ENCODE results near the gene CLDN19. TPM values are rescaled to one million over a fixed set of nuclear protein-coding genes. Genes with fewer than 3 reads are reported as not detected.
A peak's percentile ranks its signal among the peaks of the same experiment; 100 is the strongest.

The CLDN19 gene
- polyA plus RNA-seq, 2 of the 4 experiments (the other 2 are of a cell fraction), result 0.03 TPM; not detected in 1

DNA sequence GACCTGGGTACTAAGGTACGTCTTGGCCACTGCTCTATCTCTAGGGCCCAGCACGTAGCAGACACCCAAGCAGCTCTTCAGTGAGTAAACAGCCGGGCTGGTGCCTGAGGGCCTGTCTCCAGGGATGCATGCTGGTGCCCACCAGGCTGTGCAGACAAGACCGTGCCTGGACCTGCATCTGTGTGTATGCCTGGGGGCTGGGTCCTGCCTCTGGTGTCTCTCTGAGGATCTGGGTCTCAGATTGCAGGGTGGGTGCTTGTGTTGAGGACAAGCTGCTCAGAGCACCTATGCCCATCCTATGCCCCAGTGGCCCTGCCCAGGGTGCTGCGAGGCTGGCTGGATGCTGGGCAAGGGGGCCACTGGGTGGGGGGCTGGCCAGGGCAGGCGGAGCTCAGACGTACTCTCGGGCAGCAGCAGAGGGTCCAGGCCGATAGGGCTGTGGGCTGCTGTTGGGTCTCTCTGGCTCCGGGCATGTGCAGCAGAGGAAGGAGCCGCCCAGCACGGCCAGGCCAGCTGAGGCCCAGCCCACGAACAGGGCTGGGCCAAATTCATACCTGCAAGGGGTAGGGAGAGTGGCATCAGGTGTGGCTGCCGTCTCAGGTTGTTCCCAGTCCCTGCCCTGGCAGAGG is 4.4 kb downstream of the CLDN19 start:
- Histone ChIP-seq H3K4me3 (no peak overlapping the region), H3K4me2 (no peak overlapping the region), H3K9me3 (no peaks in the 10 kb centered on the region), H3K4me1 (0 out of 3 replicates have a peak, but pooled peaks cover 3% of the 10 kb centered on the region), H3K27ac (no peak overlapping the region)
- TF ChIP-seq POLR2A (IDR thresholded peaks at IDR 0.05; ENCODE audit: low read length) (no peak), JUN (IDR thresholded peaks at IDR 0.05) (no peak), TFCP2L1 (CRISPR knock-in tag; IDR thresholded peaks at IDR 0.05) (no peak), CEBPB (IDR thresholded peaks at IDR 0.05) (no peak), NPAS2 (CRISPR knock-in tag; IDR thresholded peaks at IDR 0.05; ENCODE audit: borderline replicate concordance) (no peak), CBX2 (IDR thresholded peaks at IDR 0.05; ENCODE audit: borderline replicate concordance, low read depth) (no peak), RCOR1 (IDR thresholded peaks at IDR 0.05; ENCODE audit: low read depth, low read length) (no peak)
- TF ChIP-seq, protein P1, sequence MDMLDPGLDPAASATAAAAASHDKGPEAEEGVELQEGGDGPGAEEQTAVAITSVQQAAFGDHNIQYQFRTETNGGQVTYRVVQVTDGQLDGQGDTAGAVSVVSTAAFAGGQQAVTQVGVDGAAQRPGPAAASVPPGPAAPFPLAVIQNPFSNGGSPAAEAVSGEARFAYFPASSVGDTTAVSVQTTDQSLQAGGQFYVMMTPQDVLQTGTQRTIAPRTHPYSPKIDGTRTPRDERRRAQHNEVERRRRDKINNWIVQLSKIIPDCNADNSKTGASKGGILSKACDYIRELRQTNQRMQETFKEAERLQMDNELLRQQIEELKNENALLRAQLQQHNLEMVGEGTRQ (IDR thresholded peaks at IDR 0.05), result no peak
- TF ChIP-seq, protein P2, sequence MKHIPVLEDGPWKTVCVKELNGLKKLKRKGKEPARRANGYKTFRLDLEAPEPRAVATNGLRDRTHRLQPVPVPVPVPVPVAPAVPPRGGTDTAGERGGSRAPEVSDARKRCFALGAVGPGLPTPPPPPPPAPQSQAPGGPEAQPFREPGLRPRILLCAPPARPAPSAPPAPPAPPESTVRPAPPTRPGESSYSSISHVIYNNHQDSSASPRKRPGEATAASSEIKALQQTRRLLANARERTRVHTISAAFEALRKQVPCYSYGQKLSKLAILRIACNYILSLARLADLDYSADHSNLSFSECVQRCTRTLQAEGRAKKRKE (CRISPR knock-in tag; IDR thresholded peaks at IDR 0.05; ENCODE audit: low read depth), result no peak
- no peak for DNase-seq (ENCODE audit: low read depth in 1 of 2, low spot score in 1 of 2)
- peak in 1 of 2 experiments; percentile 15; a peak in 2 of 6 replicates for ATAC-seq
- no peak for FAIRE-seq
- ChIA-PET POLR2A (no interaction called here), CTCF (interaction anchor here (1.3 to 2.3 kb wide), 2 partner anchors 10 to 31 kb away, joined by 3 to 11 read pairs; no protein-coding TSS in a partner anchor)
- WGBS (ENCODE audit: missing lambda C conversion rate), result 80% methylated on average over 3 of the region's 14 CpGs

DNA sequence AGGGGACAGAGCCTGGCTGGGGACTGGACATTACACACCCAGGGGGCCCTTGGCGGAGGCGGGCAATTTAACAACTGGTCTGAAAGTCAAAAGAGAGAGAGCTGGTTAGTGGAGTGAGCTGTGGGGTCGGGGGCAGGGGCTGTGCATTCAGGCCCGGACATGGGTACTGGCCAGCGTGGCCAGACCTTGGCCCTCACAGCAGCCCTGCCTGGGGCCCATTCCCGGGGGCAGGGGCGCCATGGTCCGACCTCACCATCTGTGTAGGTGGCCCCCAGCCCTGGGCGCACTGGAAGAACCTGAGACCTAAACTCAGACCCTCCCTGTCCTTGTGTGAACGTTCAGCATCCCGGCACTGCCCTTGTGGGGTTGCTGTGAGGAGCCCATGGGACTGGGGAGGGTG is 5.0 kb downstream of the CLDN19 start:
- FAIRE-seq, result no peak
- CTCF ChIA-PET, result interaction anchor here (1.3 to 2.3 kb wide), 2 partner anchors 10 to 12 kb away, joined by 3 to 11 read pairs; no protein-coding TSS in a partner anchor
- 78% methylated on average over 4 of the region's 11 CpGs for WGBS (ENCODE audit: missing lambda C conversion rate)

More for the DNA sequence above, 5.0 kb downstream of the CLDN19 start:
- no peak overlapping the region for H3K27ac ChIP-seq
- no peaks in the 10 kb centered on the region for H3K9me3 ChIP-seq
- POLR2A ChIA-PET, result no interaction called here
- H3K4me3 ChIP-seq, result no peak overlapping the region
- H3K4me1 ChIP-seq, result 0 out of 3 replicates have a peak, but pooled peaks cover 3% of the 10 kb centered on the region
- TF ChIP-seq EHMT2 (IDR thresholded peaks at IDR 0.05; ENCODE audit: low read depth), result no peak
- no peak for TF ChIP-seq HOXB5 (CRISPR knock-in tag; IDR thresholded peaks at IDR 0.05)
- TF ChIP-seq, protein P3, sequence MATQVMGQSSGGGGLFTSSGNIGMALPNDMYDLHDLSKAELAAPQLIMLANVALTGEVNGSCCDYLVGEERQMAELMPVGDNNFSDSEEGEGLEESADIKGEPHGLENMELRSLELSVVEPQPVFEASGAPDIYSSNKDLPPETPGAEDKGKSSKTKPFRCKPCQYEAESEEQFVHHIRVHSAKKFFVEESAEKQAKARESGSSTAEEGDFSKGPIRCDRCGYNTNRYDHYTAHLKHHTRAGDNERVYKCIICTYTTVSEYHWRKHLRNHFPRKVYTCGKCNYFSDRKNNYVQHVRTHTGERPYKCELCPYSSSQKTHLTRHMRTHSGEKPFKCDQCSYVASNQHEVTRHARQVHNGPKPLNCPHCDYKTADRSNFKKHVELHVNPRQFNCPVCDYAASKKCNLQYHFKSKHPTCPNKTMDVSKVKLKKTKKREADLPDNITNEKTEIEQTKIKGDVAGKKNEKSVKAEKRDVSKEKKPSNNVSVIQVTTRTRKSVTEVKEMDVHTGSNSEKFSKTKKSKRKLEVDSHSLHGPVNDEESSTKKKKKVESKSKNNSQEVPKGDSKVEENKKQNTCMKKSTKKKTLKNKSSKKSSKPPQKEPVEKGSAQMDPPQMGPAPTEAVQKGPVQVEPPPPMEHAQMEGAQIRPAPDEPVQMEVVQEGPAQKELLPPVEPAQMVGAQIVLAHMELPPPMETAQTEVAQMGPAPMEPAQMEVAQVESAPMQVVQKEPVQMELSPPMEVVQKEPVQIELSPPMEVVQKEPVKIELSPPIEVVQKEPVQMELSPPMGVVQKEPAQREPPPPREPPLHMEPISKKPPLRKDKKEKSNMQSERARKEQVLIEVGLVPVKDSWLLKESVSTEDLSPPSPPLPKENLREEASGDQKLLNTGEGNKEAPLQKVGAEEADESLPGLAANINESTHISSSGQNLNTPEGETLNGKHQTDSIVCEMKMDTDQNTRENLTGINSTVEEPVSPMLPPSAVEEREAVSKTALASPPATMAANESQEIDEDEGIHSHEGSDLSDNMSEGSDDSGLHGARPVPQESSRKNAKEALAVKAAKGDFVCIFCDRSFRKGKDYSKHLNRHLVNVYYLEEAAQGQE (IDR thresholded peaks at IDR 0.05), result no peak
- no peak for TF ChIP-seq RAD21 (conservative IDR thresholded peaks at IDR 0.05 in 1 of 2, IDR thresholded peaks at IDR 0.05 in 1 of 2)
- TF ChIP-seq, protein P4, sequence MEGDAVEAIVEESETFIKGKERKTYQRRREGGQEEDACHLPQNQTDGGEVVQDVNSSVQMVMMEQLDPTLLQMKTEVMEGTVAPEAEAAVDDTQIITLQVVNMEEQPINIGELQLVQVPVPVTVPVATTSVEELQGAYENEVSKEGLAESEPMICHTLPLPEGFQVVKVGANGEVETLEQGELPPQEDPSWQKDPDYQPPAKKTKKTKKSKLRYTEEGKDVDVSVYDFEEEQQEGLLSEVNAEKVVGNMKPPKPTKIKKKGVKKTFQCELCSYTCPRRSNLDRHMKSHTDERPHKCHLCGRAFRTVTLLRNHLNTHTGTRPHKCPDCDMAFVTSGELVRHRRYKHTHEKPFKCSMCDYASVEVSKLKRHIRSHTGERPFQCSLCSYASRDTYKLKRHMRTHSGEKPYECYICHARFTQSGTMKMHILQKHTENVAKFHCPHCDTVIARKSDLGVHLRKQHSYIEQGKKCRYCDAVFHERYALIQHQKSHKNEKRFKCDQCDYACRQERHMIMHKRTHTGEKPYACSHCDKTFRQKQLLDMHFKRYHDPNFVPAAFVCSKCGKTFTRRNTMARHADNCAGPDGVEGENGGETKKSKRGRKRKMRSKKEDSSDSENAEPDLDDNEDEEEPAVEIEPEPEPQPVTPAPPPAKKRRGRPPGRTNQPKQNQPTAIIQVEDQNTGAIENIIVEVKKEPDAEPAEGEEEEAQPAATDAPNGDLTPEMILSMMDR (IDR thresholded peaks at IDR 0.05), result no peak
- TF ChIP-seq CHD2 (IDR thresholded peaks at IDR 0.05; ENCODE audit: low read length, partially characterized antibody), result no peak
- no peak overlapping the region for H3K4me2 ChIP-seq
- DNase-seq (ENCODE audit: low read depth in 1 of 2, low spot score in 1 of 2) (no peak), ATAC-seq (no peak)

All from A549 (cell line).